Activated B cell treated with CpG ODN at 0.5 μM for 24 hours (primary cell): Measurements from ENCODE around the gene CAMTA1. TPM values are rescaled to one million over a fixed set of nuclear protein-coding genes. Genes with fewer than 3 reads are reported as not detected.

Experiments
- ATAC-seq: fragments of 200-7000 bp; cut with Tn5 transposase; one replicate; pipeline ENCODE4 v1.10.0; 2021; ENCODE audit warnings: low read depth, mild to moderate bottlenecking, moderate library complexity
- CTCF ChIA-PET: fragments of 350-600 bp; sonication (Branson Sonifier 250); formaldehyde crosslinking; loops from one replicate; lab custom pipeline; 2021; ENCODE audit warnings: antibody characterized with exemption; lab: Charles Lee
- POLR2A ChIA-PET: fragments of 350-600 bp; sonication (Branson Sonifier 250); formaldehyde crosslinking; loops from one replicate; lab custom pipeline; 2021; ENCODE audit warnings: antibody characterized with exemption; lab: Charles Lee
- DNase-seq: peaks from one replicate; pipeline ENCODE4 v3.0.0; 2022
- H3K27ac Mint-ChIP-seq: one replicate; pipeline ENCODE4 v1.8.0; 2020; ENCODE audit warnings: mixed read lengths
- H3K27me3 Mint-ChIP-seq: one replicate; pipeline ENCODE4 v1.8.0; 2021; ENCODE audit warnings: mixed read lengths
- H3K36me3 Mint-ChIP-seq: one replicate; pipeline ENCODE4 v1.8.0; 2021; ENCODE audit warnings: low read depth, mixed read lengths
- H3K4me1 Mint-ChIP-seq: one replicate; pipeline ENCODE4 v1.8.0; 2021; ENCODE audit warnings: mixed read lengths
- H3K4me3 Mint-ChIP-seq: one replicate; pipeline ENCODE4 v1.8.0; 2020; ENCODE audit warnings: mild to moderate bottlenecking, mixed read lengths
- H3K9me3 Mint-ChIP-seq: one replicate; pipeline ENCODE4 v1.8.0; 2020; ENCODE audit warnings: mixed read lengths
- CTCF ChIP-seq: fragments of 200-600 bp; IDR thresholded peaks from one replicate; pipeline ENCODE4 v1.8.0; 2022; ENCODE audit warnings: antibody characterized with exemption, mild to moderate bottlenecking
- intact Hi-C: fragments of 100-400 bp; cut with micrococcal nuclease; formaldehyde crosslinking; loops from one replicate; pipeline ENCODE4 v1.15.1; 2024
- total RNA-seq: library from RNA; stranded (reverse); gene quantifications from 2 replicates; pipeline ENCODE4 v1.2.3, GENCODE V29; 2022

The CAMTA1 gene
- total RNA-seq, 1 donor from 2014 or later, result 49.8 TPM

GRCh38 chr1:7717748-7718368 is 932.6 kb downstream of the CAMTA1 start:
- no peaks in the 10 kb centered on the region for H3K4me1 Mint-ChIP-seq
- H3K27ac Mint-ChIP-seq, result no peak overlapping the region
- no peak overlapping the region for H3K4me3 Mint-ChIP-seq
- ChIA-PET POLR2A (no interaction called here), CTCF (no interaction called here)
- DNase-seq, result no peak
- H3K27me3 Mint-ChIP-seq, result no peaks in the 10 kb centered on the region
- H3K36me3 Mint-ChIP-seq, result no peaks in the 10 kb centered on the region
- no peaks in the 10 kb centered on the region for H3K9me3 Mint-ChIP-seq
- intact Hi-C loops, result no loop called here
- no peak for TF ChIP-seq CTCF
- ATAC-seq, result no peak

GRCh38 chr1:7719468-7720094 is 934.3 kb downstream of the CAMTA1 start:
- Mint-ChIP-seq H3K4me1 (no peaks in the 10 kb centered on the region), H3K9me3 (no peaks in the 10 kb centered on the region), H3K36me3 (no peaks in the 10 kb centered on the region), H3K27me3 (no peaks in the 10 kb centered on the region), H3K4me3 (no peak overlapping the region), H3K27ac (no peak overlapping the region)
- CTCF ChIA-PET, result no interaction called here
- intact Hi-C loops, result no loop called here
- no peak for ATAC-seq
- no peak for DNase-seq
- POLR2A ChIA-PET, result no interaction called here
- TF ChIP-seq CTCF, result no peak

- Mint-ChIP-seq H3K27ac (no peak overlapping the region), H3K4me1 (peaks cover 7% of the 10 kb centered on the region), H3K36me3 (no peaks in the 10 kb centered on the region), H3K27me3 (no peaks in the 10 kb centered on the region), H3K9me3 (no peaks in the 10 kb centered on the region), H3K4me3 (no peak overlapping the region)
- TF ChIP-seq CTCF, result no peak
- intact Hi-C loops, result no loop called here
- ATAC-seq (no peak), DNase-seq (no peak)
- ChIA-PET POLR2A (no interaction called here), CTCF (no interaction called here)
Measured at GRCh38 chr1:7721940-7722669, 936.9 kb downstream of the CAMTA1 start.

- Mint-ChIP-seq H3K4me3 (no peak overlapping the region), H3K36me3 (no peaks in the 10 kb centered on the region), H3K9me3 (no peaks in the 10 kb centered on the region), H3K27ac (no peak overlapping the region), H3K27me3 (no peaks in the 10 kb centered on the region), H3K4me1 (peaks cover 7% of the 10 kb centered on the region)
- ChIA-PET POLR2A (no interaction called here), CTCF (no interaction called here)
- DNase-seq (no peak), ATAC-seq (no peak)
- no peak for TF ChIP-seq CTCF
- intact Hi-C loops, result no loop called here
Measured at GRCh38 chr1:7722670-7723012, 937.4 kb downstream of the CAMTA1 start.

GRCh38 chr1:7726623-7727022 is 941.4 kb downstream of the CAMTA1 start:
- ChIA-PET POLR2A (no interaction called here), CTCF (no interaction called here)
- TF ChIP-seq CTCF, result no peak
- intact Hi-C loops, result no loop called here
- Mint-ChIP-seq H3K9me3 (no peaks in the 10 kb centered on the region), H3K27ac (no peak overlapping the region), H3K4me3 (no peak overlapping the region), H3K36me3 (no peaks in the 10 kb centered on the region), H3K4me1 (peaks cover 7% of the 10 kb centered on the region), H3K27me3 (no peaks in the 10 kb centered on the region)
- DNase-seq, result no peak
- ATAC-seq, result no peak
